ENCODE results near the gene PCK2.

The PCK2 gene

DNA sequence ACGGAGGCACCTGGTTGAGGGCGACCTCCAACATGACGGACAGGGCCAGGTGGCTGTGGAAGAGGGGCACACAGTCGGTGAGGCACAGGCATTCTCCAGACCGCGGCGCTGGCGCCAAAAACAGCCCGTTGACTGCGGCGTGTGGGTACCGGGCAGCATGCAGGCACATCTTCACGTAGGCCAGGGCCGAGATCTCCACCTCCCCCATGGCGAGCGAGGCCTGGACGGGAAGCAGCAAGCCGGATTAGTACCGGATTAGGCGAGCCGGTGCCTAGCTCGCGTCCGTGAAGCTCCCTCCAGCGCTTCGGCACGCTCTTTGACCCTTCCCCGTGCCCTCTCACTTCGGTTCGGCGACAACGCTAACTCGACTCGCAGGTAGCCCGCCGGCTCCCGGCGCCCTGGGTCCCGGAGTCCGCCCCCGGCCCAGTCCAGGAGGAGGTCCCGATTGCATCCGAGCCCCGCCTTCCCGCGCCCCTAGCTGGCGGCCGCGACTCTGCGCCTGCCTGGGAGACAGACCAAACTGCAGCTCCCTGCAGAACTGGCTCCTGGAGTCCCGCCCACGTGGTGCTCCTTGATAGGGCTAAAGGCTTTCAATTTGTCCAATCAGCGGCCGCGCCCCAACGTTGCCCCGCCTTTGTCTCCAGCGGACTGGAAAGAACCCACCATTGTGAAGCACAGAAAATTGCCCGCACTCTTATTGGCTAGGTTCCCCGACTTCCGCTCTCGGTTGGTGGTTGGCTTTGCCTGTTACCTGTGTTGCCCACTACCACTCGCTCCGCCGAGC, 47.2 kb downstream of the PCK2 start, which contains the start of gene EMC9:
Gene EMC9, minus strand, starts transcription at position 495 of the 784 bp plus-strand sequence. Its CDS starts 287 bp downstream, at position 208.
- peak; percentile 99 for DNase-seq

DNA sequence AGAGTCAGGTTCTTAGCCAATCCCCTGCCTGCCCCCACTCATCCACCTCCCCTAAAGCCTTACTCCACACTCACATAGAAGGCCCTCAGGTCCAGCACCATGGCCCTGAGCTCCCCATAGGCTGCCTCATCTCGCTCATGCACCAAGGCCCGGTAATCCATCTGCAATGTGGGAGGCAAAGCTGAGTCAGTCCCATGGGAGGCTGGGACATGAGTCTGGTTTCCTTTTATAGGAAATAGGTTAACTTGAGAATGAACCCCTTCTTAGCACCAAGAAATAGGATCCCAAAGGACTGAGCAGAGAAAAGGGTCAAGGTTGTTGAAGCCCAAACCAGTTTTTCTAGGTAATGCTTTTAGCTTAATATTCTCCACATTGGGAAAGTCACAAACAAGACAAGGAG, 49.4 kb downstream of the PCK2 start:
- peak; percentile 74 for DNase-seq

DNA sequence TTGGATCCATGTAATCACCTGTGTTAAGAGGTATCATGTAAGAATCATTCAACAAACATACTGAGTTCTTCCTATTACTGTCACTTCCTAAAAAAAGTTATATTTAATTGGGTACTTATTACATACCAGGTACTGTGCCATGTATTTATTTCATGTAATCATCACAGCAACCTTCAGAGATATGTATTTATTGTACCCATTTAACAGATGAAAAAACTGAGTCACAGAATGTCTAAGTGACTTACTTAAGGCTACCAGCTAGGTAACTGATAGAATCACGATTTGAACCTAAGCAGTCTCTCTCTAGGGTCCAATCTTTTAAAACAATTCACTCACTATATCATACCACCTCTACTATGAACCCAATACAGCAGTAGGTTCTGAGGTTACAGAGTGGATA, 50.3 kb downstream of the PCK2 start:
- no peak for DNase-seq

DNA sequence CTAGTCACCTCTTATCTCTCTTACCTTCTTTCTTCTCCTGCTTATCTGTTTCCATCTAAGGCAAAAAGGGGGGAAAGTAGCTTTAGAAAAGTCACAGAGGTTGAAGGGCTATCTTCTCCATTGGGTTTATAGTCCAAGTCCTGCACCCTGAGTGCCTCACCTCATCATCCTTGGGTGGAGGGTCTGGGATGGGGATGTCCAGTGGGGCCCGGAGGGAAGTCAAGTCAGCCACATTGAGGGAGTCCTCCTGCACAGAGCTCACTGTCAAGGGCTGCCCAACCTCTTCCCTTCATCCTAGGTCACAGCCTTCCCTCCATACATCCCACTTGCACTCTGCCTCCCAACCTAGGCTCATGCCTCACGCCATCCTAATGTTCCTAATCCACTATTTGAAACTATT, 51.1 kb downstream of the PCK2 start:
- DNase-seq, result no peak

DNA sequence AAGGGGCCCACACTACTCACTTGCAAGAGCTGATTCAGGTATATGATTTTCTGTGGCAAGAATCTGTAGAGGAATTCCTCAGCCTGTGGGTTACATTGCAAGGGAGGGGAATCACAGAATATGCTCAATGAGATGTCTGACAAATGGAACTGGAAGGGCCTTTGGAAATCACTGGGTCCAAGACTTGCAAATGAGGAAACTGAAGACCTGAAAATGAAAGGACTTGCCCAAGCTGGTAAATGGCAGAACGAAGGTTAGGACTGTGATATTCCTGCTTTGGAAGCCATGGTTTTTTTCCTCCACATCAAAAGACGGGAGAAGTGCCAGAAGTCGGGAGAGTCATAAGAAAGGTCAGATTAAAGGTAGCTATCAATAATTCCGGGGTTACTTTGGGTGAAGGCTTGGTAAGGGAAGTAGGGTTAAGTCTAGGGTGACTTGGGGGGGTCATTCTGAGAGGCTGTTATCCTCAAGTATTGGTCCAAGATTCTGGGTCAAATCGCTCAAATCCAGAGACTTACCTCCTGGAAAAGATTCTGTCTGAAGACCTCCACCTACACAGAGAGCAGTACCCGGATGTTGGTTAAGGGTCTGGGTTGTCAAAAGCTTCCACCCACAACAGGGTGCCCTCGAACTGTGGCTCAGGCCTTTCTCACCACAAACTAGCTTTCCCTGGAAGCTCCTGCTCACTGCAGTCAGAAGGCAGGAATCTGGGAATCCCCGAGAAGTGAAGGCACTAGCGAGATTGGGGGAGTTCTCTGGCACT, 51.8 kb downstream of the PCK2 start:
- no peak for DNase-seq

DNA sequence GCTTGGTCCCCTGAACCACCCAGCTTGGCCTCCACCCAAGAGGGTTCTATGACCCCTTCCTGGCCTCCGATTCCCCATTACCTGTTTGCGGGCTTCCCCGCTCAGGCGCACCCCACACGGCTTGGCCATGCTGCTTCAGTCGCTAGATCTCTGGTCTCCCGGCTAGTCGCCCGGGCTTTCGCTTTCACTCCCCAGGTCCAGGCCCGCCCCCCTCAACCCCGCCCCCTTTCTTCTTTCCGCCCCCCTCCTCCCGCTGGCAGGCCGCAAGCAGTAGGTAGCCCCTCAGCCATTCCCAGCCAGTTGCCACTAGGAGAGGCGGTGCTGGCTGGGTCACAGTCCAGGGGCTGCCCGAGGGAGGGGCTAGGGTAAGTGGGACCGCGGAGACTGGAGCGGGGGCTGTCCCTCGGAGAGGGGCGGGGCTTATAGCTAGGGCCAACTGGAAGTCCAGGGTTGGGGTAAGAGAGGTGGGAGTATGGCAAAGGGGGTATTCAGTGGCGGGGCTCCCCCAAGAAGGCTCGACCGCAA, 52.4 kb downstream of the PCK2 start, which contains the start of gene PSME2:
Gene PSME2, minus strand, starts transcription at position 158 of the 525 bp plus-strand sequence. Its CDS starts 29 bp downstream, at position 129.
- peak; percentile 97 for DNase-seq

DNA sequence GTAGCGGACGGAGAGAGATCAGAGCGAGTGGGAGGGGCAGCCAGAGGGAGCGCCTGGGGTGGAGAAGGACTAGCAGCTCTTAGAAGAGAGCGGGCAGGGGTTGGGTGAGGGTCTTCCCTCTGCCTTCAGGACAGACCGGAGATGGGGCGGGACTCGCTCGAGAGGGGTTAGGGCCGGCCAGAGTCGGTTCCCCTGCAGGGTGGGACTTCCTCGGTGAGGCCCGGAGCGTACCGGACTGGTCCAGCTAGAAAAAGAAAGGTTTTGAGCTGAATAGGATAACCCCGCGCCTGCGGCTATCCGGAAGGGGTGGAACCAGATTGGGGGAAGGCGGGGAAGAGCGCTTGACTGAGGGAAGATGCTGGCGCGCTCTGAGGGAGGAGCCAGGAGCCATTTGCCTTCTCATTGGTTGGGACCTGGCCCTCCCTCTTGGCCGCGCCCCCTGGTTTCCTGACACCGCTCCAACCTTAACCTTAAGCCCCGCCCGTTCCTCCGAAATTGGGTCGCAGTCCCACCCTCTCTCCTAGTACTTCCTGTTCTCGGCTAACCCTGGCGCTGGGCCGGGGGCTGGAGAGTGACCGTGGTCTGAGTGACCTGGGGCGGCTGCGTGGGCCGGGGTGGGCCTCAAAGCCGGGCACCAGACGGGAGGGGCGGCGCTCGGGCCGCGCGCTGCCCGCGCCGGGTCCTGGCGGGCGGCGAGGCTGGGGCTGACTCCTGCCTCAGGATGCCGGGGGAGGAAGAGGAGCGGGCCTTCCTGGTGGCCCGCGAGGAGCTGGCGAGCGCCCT, 53.1 kb downstream of the PCK2 start, which contains the start of gene RNF31:
Gene RNF31, plus strand, starts transcription at position 521 of the 783 bp plus-strand sequence. Its CDS starts 201 bp downstream, at position 722.
- DNase-seq, result peak; percentile 97

DNA sequence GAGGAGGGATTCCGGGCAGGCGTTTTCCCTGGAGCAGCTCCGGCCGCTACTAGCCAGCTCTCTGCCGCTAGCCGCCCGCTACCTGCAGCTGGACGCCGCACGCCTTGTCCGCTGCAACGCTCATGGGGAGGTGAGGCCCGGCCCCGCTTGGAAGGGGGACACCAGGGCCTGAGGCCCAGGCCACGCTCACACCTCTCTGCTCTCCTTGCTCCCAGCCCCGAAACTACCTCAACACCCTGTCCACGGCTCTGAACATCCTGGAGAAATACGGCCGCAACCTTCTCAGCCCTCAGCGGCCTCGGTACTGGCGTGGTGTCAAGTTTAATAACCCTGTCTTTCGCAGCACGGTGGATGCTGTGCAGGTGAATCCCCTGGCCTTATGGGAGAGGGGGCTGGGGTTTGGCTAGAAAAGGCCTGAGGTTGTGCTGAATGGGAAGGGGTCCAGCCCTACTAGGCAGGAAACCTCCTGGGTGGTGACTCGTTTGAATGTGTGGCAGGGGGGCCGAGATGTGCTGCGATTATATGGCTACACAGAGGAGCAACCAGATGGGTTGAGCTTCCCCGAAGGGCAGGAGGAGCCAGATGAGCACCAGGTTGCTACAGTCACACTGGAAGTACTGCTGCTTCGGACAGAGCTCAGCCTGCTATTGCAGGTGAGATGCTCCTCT, 53.8 kb downstream of the PCK2 start:
- DNase-seq, result no peak

DNA sequence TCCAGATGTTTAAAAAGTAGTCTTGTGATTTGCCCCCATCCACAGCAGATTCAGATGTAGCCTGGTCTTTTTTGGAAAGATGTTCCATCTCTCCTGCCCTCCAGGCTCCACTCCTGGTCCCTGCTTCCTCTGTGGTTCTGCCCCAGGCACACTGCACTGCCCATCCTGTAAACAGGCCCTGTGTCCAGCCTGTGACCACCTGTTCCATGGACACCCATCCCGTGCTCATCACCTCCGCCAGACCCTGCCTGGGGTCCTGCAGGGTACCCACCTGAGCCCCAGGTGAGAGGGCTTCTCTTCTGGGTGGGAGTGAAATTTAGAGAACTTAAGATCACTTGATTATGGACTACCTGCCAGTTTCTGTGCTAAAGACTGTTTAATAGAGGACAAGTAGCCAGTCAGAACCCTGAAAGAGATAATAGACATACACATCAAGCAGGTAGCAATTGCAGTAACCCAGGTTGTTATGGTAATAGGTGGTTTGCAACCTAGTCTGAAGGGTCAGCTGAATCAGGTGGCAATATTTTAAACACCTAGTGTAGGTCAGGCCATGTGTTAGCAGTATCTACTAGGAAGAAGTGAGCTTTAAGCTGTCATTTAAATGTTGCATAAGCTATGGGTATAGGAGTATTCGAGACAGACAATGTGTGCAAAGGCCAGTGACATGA, 55.3 kb downstream of the PCK2 start:
- no peak for DNase-seq

DNA sequence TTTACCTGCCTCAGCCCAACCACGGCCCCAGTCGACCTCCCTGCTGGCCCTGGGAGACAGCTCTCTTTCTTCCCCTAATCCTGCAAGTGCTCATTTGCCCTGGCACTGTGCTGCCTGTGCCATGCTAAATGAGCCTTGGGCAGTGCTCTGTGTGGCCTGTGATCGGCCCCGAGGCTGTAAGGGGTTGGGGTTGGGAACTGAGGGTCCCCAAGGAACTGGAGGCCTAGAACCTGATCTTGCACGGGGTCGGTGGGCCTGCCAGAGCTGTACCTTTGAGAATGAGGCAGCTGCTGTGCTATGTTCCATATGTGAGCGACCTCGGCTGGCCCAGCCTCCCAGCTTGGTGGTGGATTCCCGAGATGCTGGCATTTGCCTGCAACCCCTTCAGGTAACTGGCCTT, 56.0 kb downstream of the PCK2 start:
- no peak for DNase-seq

DNA sequence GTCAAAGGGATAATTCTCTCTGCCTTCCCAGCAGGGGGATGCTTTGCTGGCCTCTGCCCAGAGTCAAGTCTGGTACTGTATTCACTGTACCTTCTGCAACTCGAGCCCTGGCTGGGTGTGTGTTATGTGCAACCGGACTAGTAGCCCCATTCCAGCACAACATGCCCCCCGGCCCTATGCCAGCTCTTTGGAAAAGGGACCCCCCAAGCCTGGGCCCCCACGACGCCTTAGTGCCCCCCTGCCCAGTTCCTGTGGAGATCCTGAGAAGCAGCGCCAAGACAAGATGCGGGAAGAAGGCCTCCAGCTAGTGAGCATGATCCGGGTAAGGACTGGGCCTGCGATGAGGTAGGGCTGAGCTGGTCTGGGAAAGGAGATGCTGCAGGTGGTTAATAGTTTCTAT, 56.5 kb downstream of the PCK2 start:
- DNase-seq, result no peak

DNA sequence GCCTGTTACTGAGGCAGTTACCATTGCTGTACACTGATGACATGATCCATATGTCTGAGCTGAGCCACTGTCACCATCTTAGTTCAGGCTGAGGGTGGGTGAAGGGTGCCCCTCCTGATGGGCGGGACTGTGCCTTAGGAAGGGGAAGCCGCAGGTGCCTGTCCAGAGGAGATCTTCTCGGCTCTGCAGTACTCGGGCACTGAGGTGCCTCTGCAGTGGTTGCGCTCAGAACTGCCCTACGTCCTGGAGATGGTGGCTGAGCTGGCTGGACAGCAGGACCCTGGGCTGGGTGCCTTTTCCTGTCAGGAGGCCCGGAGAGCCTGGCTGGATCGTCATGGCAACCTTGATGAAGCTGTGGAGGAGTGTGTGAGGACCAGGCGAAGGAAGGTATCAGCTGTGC, 56.9 kb downstream of the PCK2 start:
- DNase-seq, result no peak

DNA sequence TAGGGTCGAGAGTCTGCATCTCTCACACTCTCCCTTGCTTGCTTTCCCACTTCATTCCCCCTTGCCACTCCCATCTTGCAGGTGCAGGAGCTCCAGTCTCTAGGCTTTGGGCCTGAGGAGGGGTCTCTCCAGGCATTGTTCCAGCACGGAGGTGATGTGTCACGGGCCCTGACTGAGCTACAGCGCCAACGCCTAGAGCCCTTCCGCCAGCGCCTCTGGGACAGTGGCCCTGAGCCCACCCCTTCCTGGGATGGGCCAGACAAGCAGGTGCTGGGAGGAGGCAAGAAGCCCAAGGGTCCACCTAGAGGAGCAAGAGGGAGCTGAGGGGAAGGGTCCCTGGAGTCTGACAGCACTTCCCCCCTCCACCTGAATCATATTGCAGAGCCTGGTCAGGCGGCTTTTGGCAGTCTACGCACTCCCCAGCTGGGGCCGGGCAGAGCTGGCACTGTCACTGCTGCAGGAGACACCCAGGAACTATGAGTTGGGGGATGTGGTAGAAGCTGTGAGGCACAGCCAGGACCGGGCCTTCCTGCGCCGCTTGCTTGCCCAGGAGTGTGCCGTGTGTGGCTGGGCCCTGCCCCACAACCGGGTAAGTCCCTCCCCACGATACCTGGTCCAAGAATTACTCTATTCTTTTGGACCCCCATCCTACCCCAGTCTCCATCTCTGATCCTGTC, 57.4 kb downstream of the PCK2 start:
- no peak for DNase-seq

Measured in fibroblast of skin of right quadriceps (primary cell).